Rectal smooth muscle tissue (tissue), 1 donor: Measurements from ENCODE around the gene TPRN.
A peak's percentile ranks its signal among the peaks of the same experiment; 100 is the strongest.

Experiments used
- H3K27ac ChIP-seq: one replicate; pipeline ENCODE4 v1.7.0; 2013; ENCODE audit warnings: low read depth, low read length, inconsistent platforms
- H3K27me3 ChIP-seq: one replicate; pipeline ENCODE4 v1.7.0; 2013; ENCODE audit warnings: low read length; ENCODE audit not compliant: control insufficient read depth, insufficient read depth
- H3K36me3 ChIP-seq: one replicate; pipeline ENCODE4 v1.7.0; 2013; ENCODE audit warnings: low read length; ENCODE audit not compliant: control insufficient read depth, insufficient read depth
- H3K4me1 ChIP-seq: one replicate; pipeline ENCODE4 v1.7.0; 2013; ENCODE audit warnings: low read length; ENCODE audit not compliant: control insufficient read depth, insufficient read depth
- H3K4me3 ChIP-seq: one replicate; pipeline ENCODE4 v1.7.0; 2013; ENCODE audit warnings: low read length
- H3K9ac ChIP-seq: one replicate; pipeline ENCODE4 v1.7.0; 2013; ENCODE audit warnings: low read length

The TPRN gene

DNA sequence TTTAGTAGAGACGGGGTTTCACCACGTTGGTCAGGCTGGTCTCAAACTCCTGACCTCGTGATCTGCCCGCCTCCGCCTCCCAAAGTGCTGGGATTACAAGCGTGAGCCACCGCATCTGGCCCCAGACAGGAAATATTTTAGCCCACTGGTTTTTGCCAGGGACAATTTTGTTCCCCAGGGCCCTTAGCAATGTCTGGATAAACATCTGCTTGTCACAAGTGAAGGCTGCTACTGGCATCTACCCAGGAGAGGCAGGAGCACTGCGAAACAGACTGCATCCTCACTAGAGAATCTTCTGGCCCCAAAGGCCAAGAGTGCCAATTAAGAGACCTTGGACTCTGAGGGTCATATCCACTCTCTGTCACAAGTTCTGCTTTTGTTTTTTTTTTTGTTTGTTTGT, 2.4 kb upstream of the TPRN start:
- Histone ChIP-seq H3K4me3 (no peak overlapping the region), H3K9ac (no peak overlapping the region), H3K27ac (no peak overlapping the region), H3K4me1 (peaks cover 34% of the 10 kb centered on the region), H3K27me3 (no peaks in the 10 kb centered on the region), H3K36me3 (no peaks in the 10 kb centered on the region)

DNA sequence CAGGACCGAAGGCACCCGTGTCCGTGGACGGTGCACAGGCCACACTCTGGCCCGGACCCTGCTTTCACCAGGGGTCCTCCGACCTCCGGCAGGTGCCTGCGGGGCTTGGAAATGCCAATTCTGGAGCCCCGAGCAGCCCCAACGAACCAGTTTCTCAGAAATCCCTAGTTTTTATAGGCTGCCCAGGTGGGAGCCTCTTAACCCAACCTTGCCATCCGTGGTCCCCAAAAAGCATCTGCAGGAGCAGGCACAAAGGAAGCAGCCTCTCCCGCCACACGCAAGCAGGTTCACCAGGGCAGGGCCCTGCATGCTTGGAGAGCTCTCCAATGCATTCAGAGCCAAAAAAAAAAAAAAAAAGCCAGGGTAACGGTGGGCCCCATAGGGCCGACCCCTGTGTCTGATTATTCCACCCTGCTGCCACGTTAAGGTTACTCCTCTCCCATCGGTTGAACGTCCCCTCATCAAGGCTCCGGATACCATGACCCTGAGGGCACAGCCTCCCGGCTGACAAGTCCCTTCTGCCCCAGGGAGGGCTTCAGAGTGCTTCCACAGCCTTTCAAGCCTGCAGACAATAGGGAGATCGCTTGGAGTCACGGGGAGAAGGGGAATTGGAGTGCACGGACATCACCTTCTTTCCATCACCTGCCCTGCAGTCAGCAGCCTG, 796 bp upstream of the TPRN start:
- Histone ChIP-seq H3K36me3 (no peaks in the 10 kb centered on the region), H3K27me3 (no peaks in the 10 kb centered on the region), H3K4me3 (peak overlapping the region; percentile 84), H3K9ac (peak overlapping the region; percentile 80), H3K27ac (peak overlapping the region; percentile 58), H3K4me1 (peaks cover 28% of the 10 kb centered on the region)

DNA sequence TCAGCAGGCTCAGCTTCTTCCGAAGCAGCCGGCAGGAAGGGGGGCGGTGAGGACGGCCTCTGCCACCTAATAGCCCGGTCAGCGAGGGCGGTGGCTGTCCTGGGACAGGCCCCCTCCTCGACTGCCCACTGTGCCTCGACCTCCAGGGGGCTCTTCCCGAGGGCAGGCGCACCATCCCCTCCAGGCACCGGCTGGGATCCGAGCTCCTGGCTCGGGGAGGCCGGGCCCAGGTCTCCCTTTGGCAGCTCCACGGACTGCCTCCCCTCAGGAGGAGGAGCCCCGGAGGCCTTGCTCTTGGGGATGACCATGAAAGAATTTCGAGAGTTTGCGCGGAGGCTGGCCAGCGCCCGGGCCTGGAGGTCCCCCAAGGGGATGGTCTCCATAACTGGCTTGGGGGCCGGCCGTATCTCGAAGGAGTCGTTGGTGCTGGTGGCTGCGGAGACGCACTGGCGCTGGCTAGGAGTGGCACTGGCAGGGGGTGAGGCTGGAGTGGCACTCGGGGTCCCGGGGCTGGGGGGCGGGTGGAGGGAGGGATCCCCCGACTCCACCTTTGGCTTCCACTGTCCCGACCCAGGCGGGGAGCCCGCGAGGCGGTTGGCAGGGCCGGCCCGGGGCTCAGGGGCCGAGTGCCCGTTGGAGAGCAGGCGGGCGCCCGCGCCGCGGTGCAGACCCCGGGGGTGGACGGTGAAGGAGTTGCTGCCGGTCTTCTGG, 975 bp downstream of the TPRN start:
- no peaks in the 10 kb centered on the region for H3K36me3 ChIP-seq
- no peak overlapping the region for H3K27ac ChIP-seq
- H3K4me1 ChIP-seq, result peaks cover 20% of the 10 kb centered on the region
- no peaks in the 10 kb centered on the region for H3K27me3 ChIP-seq
- no peak overlapping the region for H3K9ac ChIP-seq
- peak overlapping the region; percentile 52 for H3K4me3 ChIP-seq

DNA sequence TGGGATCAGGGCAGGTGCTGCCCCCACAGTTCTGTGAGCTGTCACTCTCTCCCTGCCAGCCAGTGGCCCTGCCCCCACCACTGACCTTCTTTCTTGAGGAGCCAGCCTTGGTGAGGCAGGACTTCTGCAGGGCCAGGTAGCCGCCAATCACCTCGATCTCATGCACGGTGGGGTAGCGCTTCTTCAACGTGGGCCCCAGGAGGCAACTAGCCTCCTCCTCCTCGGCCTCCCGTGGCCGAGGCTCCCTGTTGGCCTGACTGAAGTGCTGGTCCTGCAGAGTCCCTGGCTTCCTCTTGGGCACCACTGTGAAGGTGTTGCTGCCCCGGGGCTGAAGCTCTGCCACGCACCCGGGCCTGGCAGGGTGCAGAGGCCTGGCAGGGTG, 1.6 kb downstream of the TPRN start:
- H3K9ac ChIP-seq, result no peak overlapping the region
- no peaks in the 10 kb centered on the region for H3K27me3 ChIP-seq
- H3K27ac ChIP-seq, result no peak overlapping the region
- H3K36me3 ChIP-seq, result no peaks in the 10 kb centered on the region
- peaks cover 13% of the 10 kb centered on the region for H3K4me1 ChIP-seq
- peak overlapping the region; percentile 52 for H3K4me3 ChIP-seq

DNA sequence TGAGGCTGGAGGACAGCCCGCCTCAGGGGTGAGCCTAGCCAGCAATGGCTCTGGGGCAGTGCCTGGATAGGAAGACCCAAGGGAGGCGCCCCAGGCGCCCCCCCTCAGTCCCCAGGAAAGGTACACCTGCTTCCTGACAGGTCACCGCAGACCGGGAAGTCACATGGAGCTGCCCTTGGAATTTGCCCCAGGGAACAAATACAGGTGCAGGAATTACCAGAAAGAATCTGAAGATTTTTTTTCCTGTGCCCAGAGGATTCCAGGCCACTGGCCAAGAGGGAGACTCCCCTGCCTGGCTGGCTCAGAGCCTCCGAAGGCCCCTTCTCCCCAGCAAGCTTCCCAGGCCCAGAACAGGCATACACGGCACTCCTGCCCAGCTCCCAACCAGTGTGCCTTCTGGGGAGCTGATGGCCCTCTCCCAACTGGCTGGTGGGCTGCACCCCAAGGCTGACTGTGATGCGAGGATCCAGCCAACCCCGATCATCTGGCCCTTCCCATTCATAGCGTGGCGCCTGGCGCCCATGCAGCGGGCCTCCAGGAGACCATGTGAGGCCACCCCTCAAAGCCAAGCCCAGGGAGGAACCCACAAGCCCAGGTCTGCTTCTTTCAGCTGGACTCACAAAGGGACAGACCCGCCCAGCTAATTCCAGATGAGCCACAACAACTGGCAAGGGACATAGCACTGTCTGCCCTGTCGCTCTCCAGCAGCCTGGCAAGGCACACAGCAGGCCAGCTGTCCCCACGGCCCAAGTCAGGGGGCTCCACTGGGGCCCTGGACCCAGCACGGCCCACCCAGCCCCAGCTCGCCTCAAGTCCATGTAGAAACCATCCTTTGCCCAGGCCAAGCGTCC, 2.3 kb downstream of the TPRN start:
- Histone ChIP-seq H3K27ac (no peak overlapping the region), H3K4me3 (peak overlapping the region; percentile 52), H3K9ac (no peak overlapping the region), H3K27me3 (no peaks in the 10 kb centered on the region), H3K4me1 (peaks cover 12% of the 10 kb centered on the region), H3K36me3 (no peaks in the 10 kb centered on the region)

DNA sequence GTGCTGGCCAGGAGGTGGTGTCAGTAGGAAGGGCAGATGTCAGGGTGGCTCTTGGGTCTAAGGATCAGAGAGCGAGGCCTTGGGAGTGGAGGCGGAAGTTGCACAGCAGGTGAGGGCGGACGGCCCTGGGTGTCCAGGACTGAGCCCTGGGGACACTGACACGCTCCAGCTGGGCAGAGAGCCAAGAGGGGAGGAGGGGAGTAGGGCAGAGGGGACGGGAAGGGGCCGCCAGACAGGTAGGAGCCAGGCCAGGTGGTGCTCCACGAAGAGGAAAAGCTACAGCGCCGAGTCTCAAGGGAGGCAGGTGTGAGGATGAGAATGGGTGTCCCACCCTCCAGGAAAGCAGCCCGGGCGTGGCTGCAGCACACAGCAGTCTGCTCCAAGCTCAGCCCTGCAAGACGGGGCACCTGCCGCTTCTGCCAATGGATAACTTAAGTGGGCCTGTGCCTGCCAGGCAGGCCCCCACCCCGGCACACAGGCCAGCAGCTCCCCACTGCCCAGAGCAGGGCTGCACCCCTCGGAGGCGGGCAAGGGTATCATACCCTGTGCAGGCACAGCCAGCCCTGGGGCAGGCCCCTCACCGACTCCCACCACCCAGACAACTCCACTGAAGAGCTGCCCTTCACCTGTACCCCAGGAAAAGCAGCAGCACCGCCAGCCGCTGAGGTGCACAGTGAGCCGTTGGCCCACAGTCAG, 4.9 kb downstream of the TPRN start:
- H3K4me3 ChIP-seq, result peak overlapping the region; percentile 33
- H3K27me3 ChIP-seq, result no peaks in the 10 kb centered on the region
- H3K27ac ChIP-seq, result no peak overlapping the region
- H3K4me1 ChIP-seq, result peaks cover 4% of the 10 kb centered on the region
- H3K9ac ChIP-seq, result no peak overlapping the region
- H3K36me3 ChIP-seq, result peaks cover 11% of the 10 kb centered on the region

DNA sequence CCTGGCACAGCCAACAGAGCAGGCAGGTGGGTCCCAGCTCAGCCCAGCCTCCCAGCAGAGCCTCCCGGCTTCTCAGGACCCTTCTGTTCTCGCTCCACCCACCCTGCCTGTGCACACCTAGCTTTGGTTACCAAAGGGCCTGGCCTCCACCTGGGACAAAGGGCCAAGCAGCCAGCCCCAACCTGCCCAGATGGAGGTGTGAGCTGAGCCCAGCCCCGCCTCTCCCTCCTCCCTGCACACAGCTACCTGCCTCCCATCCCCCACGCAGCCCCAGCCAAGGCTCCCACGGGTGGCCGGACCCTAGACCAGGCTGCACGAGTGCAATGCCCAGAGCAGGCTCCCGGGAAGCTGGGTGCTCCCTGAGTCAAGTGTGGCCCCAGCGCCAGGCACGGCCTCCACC, 5.6 kb downstream of the TPRN start:
- Histone ChIP-seq H3K27ac (no peak overlapping the region), H3K27me3 (no peaks in the 10 kb centered on the region), H3K4me3 (peak overlapping the region; percentile 33), H3K4me1 (peaks cover 6% of the 10 kb centered on the region), H3K36me3 (peaks cover 16% of the 10 kb centered on the region), H3K9ac (peak overlapping the region; percentile 59)

DNA sequence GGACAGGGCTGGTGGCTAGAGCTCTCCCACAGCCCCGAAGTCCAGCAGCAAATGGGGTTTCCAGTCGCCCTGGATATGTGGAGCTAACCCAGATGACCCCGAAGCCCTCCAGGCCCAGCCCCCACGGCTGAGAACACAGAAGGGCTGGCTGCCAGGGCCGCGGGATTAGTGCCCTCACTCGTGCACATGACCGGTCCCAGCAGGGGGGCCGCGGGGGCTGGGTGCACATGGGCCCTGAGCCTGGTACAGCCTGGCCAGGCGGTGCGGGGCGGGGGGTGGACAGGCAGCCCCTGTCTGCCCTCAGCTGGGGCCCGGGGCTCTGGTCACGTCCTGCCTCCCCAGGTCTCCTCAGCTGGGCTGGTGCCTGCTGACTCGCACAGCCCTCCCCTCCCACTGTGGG, 6.2 kb downstream of the TPRN start:
- Histone ChIP-seq H3K27ac (no peak overlapping the region), H3K4me1 (peaks cover 8% of the 10 kb centered on the region)

DNA sequence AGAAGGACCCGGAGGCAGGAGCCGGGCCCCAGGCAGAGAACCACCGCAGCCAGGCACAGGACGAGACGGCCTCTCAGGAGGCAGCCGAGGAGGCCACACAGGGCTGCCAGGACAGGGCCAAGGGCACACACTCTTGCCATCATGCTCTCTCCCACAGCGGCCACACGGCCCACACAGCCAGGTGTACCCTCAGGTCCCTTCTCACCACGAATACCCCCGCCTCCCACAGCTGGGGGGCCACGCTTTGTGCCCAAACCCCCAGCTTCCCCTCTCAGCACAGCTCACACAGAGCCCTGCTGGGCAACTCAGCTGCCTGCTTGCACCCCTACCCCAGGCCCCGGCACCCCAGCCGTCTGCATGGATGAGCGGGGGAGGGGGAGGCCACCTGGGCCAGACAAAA, 6.8 kb downstream of the TPRN start:
- H3K27me3 ChIP-seq, result no peaks in the 10 kb centered on the region
- H3K36me3 ChIP-seq, result peaks cover 18% of the 10 kb centered on the region
- H3K4me1 ChIP-seq, result peaks cover 10% of the 10 kb centered on the region
- H3K4me3 ChIP-seq, result no peak overlapping the region
- H3K9ac ChIP-seq, result no peak overlapping the region
- H3K27ac ChIP-seq, result no peak overlapping the region

More for the DNA sequence above, 6.2 kb downstream of the TPRN start:
- no peaks in the 10 kb centered on the region for H3K27me3 ChIP-seq
- peaks cover 18% of the 10 kb centered on the region for H3K36me3 ChIP-seq
- no peak overlapping the region for H3K9ac ChIP-seq
- H3K4me3 ChIP-seq, result peak overlapping the region; percentile 33

DNA sequence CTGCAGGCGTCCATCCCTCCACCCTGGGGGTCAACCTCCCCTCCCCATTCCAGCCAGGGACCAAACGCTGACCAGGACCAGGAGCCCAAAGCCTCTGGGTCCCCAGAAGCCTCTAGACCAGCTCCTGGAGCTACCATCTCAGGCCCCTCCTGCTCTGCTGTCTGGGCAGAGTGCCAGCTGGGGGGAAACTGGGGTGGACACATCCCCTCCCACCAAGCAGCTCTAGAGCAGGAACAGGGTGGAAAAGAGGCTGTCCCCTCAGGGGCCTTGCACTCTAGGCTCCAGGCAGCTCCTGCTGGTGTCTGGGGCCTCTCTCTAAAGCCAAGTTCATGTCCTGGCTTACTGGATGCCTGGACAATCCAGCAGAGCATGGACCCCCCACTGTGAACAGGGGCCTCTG, 7.7 kb downstream of the TPRN start:
- H3K4me1 ChIP-seq, result peaks cover 10% of the 10 kb centered on the region
- no peak overlapping the region for H3K4me3 ChIP-seq
- peaks cover 18% of the 10 kb centered on the region for H3K36me3 ChIP-seq
- H3K27ac ChIP-seq, result no peak overlapping the region
- no peak overlapping the region for H3K9ac ChIP-seq
- no peaks in the 10 kb centered on the region for H3K27me3 ChIP-seq

DNA sequence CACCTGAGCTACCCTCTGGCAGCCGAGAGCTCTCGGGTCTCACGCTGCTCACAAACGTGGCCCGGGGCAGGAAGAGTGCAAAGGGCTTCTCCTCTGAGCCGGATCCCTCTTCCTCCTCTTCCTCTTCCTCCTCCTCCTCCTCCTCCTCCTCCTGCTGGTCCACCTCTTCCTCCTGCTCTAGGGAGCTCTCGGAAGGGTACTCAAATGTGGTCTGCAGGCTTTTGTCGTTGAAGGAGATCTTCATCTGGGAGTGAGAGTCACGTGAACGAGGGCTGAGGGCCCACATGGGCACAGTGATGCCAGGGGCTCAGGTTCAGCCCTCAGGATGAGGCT, 8.1 kb downstream of the TPRN start:
- Histone ChIP-seq H3K27ac (no peak overlapping the region), H3K9ac (peak overlapping the region; percentile 8), H3K27me3 (no peaks in the 10 kb centered on the region), H3K4me3 (no peak overlapping the region), H3K4me1 (peaks cover 14% of the 10 kb centered on the region), H3K36me3 (peaks cover 18% of the 10 kb centered on the region)
